ENCODE data around the gene KCNAB1.
A peak's percentile ranks its signal among the peaks of the same experiment; 100 is the strongest.

Gene KCNAB1

DNA sequence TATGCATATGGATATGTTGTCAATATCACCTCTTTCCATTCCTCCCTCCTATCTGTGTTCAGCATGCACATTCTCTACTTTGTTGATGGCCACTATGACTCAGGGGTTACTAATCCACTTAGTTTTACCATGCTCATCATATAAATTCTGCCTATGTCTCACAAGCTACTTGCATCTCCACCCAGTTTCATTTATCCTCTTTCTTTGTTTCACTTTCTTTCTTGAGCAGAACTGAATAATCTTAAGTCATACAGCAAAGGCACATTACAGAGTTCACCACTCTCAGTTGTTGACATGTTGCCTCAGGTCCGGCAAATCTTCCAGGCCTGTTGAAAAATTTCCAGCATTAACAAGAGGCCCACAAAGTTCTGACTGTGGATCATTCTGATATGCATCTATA is 363.0 kb downstream of the KCNAB1 start:
- no peak for DNase-seq

DNA sequence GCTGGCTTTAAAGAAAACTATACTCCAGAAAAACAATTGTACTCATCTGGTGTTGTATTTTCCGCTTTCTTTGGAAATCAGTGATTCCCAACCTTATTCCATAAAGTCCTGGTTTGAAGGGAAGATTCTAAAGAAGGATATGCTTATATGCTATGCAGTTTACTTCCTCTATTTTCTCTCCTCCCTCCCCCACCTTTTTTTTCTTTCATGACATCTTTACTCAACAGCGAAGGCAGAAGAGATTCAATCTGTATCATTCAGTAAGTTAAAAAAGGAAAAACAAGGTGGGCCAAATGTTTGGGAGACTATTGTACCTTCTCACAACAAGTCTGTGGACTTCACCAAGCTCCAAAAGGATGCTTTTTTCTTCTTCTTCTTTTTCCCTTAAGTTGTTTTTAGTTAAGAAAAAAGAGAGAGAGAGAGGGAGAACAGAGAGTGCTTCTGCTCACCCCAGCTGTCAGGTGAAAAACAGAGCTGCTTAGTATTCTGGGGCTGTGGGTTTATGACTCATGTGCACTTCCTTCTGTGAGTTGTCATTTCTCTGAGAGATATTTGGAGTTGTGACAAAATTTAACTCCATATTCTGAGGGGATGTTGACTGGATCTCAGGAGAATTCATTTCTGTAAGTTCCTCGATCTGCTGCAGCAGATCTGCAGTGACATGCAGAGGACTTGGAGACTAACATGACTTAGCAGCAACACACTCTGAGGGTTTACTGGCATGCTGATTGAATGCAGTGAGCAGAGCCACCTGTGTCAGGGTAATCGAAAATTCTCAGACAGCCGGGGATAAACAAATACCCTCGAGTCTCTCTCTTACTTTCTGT is 363.8 kb downstream of the KCNAB1 start:
- peak in 6 of 58 donors; percentile 2 to 29 (median 10) for DNase-seq

DNA sequence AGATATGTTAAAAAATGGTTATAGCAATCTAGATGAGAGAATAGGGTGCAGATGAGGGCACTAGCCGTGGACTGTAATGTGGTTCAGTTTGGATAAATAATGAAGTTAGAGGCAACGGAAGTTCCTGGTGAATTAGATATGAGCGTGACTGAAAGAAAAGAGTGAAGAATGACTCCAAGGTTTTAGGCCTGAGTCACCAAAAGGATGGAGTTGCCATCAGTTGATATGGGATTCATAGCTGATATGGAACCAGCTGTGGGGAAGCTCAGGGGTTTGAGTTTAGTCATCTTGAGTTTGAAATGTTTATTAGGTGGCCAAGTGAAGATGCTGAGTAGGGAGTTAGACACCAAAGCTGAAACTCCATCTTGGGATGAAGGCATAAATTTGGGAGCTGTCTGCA is 368.4 kb downstream of the KCNAB1 start:
- DNase-seq: no peak

DNA sequence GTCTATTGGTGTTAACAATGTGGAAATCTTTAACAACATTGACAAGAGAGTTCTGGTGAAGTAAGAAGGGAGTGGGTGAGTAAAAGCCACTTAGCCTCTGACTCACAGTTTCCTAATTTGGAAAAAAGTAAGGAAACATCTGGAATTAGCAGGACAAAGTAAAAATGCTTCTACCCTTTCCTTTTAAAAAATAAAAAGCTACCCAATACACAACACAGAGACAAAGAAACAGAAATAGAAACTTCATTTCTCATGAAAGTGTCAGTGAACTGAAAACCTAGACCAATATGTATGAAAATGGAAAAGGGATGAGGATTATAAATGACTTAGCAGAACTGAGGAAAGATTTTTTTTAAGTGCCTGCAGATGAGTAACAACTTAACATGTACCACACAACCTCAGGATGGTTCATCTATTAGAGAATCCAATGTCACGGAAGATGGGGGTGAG is 369.1 kb downstream of the KCNAB1 start:
- no peak for DNase-seq

GRCh38 chr3:156491192-156491591 is 370.8 kb downstream of the KCNAB1 start:
- DNase-seq: no peak

GRCh38 chr3:156492801-156493261 is 372.5 kb downstream of the KCNAB1 start:
- DNase-seq: no peak

- no peak for DNase-seq
Observed at GRCh38 chr3:156493887-156494286, 373.5 kb downstream of the KCNAB1 start.

- DNase-seq: no peak
Observed at GRCh38 chr3:156495816-156496215, 375.4 kb downstream of the KCNAB1 start.

DNA sequence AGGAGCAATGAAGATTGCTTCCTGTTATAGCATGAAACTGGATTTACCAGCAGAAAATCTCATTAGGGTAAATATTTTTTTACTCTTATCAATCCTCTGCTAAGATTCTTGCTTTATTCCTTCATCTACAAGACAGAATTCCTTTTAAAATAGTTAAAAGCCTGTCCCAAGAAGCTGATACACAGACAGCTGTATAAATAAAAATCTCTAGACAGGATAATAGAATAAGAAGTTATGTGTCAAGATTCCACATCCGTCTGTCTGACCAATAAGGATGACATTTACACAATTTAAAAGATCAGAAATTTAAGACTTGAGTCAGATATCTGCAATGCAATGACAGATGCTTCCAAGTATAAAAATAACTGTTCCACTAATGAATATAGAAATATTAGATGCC is 376.9 kb downstream of the KCNAB1 start:
- no peak for DNase-seq

- no peak for DNase-seq
Observed at GRCh38 chr3:156498307-156498706, 377.9 kb downstream of the KCNAB1 start.

GRCh38 chr3:156507285-156507684 is 386.9 kb downstream of the KCNAB1 start:
- DNase-seq: no peak

DNA sequence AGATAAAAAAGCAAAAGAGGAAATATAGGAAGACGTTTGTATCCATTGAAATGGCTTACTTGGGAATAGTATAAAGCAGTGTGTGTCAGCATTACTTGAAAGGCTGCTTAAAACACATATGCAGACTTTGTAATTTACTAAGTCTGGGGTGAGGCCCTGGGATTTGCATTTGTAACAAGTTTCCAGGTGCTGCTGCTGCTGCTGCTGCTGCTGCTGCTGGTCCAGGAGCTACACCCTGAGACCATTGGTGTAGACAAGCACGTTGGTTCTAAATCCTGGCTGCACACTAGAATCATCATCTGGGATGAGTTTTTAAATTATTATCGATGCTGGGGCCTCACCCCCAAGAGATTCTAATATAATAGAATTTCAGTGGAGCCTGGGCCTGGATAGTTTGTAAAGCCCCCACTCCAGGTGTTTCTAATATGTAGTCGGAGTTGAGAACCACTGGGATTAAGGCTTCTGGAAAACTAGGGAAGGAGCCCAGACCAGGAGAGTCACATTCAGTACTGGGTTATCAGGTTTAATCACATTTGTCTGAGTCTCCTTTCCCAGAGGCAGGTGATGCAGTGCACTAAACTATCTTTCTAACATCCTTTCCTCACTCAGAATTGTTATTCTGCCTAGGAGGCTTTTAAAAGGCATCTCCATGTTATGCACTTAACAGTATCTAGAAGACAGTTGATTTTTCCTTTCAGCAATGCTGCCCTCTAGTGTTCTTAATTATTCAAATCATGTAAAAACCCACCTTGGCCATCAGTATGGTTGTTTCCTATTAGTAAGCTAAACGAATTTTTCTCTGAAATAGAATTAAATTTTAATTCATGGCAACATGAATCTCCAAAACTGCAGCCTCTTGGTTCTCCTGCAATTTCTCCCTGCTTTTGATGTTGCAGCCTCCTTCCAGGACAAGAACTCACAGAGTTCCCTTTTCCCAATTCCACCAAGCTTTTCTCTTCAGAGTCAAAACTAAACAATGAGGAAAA is 389.1 kb downstream of the KCNAB1 start:
- DNase-seq: peak in 2 of 58 donors; percentile 14 to 61

- DNase-seq: no peak
Observed at GRCh38 chr3:156511987-156512677, 391.8 kb downstream of the KCNAB1 start.

DNA sequence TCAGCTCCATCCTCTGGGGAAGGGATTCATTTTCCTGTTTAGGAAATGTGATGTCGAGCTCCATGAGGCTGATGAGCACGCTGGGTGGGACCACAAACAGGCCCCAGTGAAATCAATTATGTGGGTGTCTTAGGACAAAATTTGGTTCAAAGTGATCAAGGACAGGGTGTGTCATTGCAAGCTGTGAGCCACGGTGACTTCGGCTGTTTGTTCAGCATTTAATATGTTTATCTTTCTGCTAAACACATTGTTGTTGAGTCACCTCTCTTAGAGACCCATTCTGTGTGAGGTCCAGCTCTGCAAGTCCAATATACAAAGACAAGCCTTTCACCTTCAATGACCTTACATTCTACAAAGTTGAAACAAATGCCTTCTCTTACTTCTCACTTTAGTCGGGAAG is 393.2 kb downstream of the KCNAB1 start:
- no peak for DNase-seq

DNA sequence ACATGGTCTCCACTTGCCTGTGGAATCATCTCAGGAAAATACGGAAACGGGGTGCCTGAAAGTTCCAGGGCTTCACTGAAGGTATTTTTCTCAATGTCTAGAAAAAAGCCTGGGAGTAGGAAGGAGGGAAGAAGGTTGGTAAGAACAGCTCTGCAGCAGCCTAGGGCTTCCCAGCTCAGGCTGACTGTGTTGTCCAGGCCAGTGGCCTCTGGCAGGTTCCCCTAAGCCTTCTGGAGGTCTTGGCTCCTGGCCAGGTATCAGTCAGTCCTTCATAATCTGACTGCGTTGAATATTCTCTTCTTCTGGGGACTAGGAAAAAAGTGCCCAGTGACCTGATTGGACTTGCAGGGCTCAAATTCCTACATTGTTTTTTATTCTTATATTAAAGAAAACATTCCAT is 395.9 kb downstream of the KCNAB1 start:
- DNase-seq: peak in 1 of 58 donors; percentile 58

DNA sequence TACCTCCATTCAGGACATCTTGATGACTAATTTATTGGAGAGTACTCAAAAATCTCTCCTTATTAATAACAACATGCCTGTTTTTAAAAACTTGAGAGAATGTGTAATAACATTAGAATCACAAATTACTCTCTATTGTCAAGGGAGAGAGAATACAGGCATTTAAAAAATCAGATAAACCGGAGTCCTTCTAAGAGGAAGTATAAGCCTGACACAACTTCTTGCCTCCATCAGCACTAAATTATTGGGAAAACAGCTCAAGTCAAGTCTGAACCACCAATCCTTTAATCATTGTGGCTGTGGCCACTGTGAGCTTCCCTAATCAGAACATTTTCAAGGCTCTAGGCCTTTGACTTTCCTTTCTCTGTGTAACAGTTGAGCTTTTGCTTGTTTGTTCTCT is 396.6 kb downstream of the KCNAB1 start:
- DNase-seq: no peak

DNA sequence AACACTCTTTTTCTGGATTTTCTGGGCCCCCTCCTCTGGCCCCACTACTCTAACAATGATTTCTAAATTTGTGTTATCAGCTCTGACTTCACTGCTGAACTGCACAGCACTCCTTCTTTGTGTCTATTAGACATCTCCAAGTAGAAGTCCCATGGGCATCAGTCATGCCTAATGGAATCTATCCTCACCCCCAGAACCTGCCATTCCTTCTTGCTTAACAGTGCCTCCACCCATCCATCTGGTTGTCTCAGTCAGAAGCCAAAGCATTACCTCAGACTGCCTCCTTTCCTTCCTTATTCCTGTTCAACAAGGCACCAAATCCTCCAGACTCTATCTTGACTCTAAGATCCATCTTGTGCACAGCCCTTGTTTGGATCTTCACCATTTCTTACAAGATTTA is 398.3 kb downstream of the KCNAB1 start:
- DNase-seq: no peak

DNA sequence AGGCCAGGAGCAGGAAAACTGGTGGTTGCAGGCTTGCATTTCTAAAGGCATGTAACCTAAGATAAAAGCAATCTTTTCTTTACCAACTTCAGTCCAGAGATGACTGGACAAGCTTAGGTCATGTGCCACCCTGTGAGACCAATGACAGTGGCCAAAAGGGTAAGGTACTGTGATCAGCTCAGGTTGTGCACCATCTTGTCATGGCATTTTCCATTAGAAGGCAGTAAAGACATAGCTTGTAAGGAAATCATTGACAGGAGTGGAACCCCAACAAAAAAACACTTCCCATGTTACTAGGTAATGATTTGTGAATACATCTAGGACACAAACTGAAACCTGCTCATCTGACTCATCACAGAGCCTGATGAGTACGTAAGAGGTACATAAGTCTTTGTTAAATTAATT is 399.4 kb downstream of the KCNAB1 start:
- DNase-seq: no peak

- DNase-seq: no peak
Observed at GRCh38 chr3:156522673-156523072, 402.3 kb downstream of the KCNAB1 start.

- DNase-seq: no peak
Observed at GRCh38 chr3:156525808-156526207, 405.4 kb downstream of the KCNAB1 start.

DNA sequence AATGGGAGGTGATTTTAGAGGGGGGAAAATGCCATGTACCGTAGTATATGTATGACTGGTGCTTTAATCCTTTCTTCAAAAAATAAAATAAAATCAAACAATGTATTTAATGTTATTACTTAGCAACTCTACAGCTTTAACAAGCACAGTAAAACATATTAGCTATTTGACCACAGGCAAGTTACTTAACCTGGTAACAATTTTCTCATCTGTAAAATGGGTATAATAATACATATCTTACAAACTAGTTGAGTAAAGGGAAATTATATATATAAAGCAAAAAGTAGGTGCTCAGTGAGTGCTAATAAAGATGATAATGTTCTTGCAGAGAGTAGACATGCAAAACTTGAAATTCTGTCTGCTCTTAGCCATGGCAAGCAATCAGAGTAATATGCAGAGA is 406.7 kb downstream of the KCNAB1 start:
- no peak for DNase-seq
